ENCODE results near the gene C3orf18.

The C3orf18 gene

DNA sequence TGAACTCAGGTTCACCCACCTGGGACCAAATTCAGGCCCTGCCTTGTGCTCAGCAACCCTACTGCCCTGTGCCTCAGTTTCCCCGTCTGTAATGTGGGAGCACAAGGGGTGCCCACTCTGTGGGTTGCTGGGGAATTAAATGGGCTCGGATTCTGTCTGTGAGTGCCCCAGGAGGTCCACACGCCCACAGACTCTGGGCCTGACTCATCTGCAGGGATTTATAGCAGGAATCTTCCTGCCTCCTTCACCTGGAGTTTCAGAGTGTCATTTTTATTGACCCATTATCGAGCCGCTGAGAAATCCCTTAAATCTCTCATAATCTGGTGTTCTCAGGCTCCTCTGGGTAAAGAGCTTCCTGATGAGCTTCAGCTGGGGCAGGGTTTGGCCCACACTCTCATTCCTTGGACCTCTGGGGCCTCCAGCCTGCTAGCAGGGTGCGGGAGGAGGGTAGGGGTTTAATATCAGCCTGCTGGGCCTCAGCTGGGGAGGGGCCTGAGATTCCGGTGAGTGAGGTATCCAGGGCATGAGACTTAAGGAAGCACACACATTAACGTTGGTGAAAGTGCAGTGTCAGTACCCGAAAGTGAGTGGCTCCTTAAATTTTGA is 16.4 kb downstream of the C3orf18 start:
- DNase-seq, result no peak

DNA sequence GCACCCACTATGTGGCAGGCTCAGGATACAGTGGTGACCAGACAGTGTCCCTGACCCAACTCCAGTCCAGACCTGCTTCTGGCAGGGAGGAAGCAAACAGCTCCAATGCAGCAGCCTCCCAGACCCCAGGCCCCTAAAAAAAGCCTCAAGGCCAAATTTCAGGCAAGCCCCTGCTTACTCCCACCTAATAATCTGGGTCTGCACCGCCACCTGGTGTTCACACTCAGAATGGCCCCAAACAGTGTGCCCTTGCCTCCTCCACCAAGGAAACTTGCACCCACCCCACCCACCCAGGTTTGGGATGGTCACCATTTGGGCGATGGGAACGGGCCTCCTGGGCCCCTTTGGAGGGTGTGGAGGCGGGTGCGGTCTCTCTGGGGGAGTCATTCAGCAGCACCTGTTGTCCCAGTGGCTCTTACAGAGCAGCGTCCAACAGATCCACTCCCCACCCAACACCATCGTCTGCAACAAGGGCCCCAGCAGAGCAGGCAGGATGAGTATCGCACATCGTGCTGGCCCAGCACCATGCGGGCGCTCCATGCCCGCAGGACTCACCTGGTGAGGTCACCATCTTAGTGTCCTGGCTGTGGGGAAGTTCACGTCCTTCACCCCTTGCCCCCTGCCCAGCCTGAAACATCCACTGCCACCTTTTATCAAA is 17.3 kb downstream of the C3orf18 start:
- DNase-seq, result peak in 35 of 51 donors; percentile 1 to 51 (median 15)

DNA sequence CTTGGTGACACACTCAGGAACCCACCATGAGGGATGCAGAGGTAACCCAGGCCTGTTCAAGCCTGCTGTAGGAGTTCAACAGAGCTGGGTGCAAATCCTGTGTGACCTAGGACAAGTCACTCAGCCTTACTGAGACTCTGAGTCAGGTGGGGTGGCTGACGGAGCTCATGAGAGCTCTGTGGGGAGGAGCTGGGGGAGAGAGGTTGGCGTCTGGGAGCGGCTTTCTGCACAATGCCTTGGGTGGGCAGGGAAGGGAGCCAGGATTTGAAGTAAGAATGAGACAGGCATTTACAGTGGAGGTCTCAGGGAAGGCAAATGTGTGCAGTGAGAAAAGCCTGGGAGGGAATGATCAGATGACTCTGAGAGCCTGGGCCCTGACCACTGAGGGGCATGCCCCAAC is 18.3 kb downstream of the C3orf18 start:
- peak in 2 of 51 donors; percentile 16 to 30 for DNase-seq

DNA sequence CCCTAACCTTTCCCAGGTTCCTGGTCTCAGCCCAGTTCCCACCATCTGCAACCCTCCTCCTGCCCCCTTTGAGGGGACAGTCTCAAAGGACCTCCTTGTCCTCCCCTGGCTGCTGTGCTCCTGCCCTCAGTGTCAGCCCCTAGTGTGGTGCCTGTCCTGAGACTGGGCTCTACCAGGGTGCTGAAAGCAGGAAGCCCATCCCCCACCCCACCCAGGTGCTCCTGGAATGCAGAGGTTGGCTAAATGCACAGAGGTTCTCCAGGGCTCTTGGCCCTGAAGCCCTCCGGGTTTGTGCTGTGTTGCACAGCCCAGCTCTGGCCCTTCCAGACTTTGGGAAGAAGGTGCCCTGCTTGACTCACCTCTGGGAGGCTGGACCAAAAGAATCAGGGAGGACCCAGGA is 21.8 kb downstream of the C3orf18 start:
- DNase-seq, result no peak

DNA sequence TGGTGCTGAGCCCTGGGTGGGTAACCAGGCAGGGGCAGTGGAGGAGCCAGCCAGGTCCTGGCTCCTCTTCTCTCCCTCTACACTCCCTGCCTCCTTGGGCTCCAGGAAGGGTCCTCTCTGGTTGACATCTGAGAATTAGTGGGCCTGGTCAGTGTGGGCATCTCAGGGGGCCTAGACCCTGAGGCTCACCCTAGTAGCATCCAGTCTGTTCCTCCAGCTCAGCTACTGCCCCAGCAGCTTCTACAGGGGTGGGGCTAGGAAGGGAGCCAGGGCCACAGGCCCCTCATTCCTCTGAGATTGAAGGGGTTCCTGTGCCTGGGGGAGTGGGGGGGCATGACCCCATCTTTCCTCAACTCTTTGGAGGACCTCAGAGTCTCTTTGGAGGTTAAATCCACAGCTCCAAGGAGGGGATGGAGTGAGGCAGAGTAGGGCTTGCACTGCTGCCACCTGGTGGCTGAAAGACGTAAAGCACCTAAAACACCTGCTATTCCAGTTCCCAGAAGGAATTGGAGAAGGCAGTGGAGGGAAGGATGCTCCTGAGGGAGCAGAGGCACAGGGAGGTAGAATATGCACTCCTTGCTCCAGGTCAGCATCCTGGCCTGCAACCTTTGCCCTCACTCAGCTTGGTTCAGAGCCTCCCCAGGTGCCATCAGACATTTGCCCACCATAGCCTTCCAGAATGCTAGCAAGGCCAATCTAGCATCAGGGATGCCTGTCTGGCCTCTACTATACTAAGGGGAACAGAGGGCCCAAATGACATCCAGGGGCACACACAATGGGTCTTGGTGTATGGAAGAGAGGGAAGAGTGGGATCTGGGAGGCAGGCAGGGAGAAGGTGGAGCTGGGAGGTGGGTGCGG is 25.1 kb downstream of the C3orf18 start:
- DNase-seq, result peak in 45 of 51 donors; percentile 4 to 77 (median 37)

DNA sequence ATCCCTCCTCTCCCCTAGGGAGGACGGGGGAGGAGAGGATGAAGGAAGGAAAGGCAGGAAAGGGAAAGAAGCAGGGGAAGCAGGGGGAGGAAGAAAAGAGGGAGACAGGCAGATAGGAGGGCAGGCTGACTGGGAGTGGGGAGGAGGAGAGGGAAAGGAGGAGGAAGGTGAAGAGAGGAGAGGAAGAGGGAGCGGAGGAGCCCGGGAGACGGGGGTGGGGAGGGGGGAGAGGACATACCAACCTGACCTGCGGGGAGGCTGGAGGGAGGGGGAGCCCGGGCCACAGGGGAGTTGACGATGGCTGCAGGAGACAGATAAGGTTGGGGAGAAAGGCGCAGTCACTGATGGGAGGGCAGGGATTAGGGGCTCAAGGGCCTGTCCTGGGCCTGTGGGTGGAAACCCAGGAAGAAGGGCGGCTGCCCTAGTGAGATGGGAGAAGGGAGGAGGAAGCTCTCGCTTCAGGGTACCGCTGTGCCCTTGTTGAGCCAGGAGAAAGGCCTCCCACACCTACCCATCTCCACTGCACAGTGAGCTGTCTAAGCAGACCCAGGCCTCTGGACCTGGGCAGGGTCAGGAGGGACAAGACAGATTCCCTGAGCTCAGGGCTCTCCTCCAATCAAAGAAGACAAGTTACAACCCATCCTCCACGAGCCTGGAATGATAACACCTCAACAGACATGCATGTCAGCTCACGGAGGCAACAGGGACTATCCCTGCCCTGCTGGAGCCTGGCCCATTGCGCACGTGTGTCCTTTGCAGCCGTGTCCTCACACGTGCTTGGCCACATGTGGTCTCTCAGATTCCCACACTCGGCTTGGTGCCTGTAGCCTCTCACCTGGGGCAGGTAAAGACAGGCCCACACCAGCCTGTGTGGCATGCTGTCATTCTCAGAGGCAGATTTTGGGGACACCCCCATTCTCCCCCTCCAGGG is 27.9 kb downstream of the C3orf18 start:
- DNase-seq, result no peak

DNA sequence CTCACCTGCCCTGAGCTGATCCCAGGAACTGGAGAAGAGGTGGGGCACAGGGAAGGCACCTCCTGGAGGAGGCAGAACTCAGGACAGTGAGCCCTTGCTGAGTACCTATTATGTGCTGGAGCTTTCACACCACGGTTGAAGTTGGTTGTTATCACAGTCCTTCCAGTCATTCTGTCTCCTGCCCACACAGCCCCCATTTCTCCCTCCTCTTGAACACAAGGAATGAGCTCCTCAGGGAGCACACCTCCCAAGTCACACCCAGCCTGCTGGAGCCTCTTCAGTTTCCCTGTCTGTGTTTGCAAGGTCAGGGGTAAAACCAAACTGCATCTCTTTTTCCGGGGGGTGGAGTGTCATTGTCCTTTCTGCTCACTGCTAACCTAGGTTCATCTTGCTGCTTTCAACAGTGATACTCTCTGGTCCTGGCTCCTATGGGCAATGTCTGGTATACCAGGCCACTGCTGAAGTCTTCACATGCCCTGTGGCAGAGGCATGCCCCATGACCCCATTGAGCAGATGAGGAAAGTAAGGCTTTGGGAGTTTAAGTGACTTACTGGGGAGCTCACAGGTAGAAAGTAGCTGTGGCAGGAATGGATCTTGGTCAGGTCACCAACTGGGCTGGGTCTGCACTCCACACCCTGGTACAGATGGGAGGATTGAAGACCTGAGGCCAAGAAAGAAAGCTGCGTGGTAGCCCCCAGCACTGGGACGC is 30.0 kb downstream of the C3orf18 start:
- no peak for DNase-seq

DNA sequence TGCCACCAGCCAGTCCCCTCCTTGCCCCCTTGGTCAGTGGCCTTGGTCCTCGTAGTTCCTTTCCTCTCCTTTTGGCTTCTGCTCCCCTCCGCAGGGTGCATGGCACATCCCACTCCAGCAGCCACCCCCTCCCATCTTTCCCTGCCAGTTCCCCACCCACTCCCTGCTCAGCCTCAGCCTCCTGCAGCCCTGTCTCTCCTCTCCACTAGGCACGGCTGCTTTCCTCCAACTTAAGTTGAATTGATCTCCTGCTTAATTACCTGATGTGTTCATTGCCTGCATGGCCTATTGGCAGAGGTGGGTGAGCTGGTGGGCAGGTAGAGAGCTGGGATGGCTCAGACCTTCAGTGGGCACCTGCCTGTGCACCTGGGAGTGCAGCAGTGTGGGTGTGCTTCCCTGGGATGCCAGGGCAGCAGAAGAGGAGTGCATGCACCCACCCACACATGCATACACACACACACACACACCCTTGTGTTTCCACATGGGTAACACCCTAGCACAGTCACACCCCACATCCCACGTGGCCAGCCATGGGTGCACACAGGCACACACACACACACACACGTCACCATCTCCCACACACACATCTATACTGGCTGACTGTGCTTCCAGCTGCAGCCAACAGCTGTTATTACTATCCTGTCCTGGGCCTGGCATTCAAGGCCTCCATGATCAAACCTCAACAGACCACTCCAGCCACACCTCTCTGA is 30.9 kb downstream of the C3orf18 start:
- DNase-seq, result peak in 6 of 51 donors; percentile 10 to 51 (median 27)

DNA sequence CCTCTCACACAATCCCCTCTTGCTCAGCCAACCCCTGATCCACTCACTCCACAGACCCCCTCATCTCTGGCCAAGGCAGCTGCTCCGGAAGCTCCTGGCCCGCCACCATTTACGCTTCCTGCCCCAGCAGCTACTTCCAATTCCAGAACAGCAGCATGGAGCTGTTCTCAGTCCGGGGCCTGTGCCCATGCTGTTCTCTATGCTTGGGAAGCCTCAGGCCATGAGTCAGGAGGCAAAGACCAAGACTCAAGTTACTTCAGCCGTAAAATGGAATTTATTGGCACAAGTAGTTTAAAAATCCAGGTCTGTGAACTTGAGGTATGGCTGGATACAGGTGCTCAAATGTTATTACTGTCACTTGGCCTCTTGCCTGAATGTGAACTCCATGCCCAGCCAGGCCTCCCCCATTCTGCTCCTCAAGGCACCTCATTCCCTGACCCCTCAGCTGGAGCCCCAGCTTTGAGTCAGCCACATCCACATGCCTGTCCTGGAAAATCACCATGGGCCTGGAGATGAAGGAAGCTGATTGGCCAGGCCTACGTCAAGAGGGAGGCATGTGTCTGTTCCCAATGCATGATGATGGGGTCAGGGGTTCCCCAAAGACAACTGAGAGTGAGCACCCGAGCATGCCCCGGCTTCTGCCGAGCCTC is 32.7 kb downstream of the C3orf18 start:
- no peak for DNase-seq

DNA sequence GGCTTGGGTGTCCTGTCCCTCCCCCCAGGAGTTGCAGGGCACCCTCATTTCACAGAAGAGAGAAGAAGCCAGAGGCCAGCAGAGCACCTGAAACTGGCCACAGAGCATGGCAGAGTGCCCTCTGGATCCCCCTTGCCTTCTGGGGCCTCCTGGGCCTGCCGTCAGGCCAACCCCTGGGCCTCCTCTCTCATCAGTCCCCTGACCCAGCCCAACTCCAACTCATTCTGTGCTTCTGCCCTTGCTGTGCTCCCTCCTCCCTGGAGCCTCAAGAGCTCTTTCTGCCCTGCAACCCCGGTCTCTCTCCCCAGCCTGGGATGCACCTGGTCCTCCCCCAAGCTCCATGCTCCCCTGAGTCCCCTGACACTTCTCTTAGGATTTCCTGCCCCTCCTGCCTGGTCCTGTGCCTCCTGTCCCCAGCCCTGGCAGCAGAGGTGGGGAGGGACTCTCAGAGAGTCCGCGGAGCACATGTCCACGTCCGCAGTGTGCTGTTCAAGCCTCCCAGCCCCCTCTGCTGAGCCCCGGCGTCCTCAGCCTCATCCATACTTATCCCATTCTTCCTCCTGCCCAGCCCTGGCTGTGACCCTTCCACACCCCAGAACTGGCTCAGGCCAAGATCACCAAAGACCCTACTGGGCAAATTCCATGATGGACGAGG is 33.6 kb downstream of the C3orf18 start:
- no peak for DNase-seq

DNA sequence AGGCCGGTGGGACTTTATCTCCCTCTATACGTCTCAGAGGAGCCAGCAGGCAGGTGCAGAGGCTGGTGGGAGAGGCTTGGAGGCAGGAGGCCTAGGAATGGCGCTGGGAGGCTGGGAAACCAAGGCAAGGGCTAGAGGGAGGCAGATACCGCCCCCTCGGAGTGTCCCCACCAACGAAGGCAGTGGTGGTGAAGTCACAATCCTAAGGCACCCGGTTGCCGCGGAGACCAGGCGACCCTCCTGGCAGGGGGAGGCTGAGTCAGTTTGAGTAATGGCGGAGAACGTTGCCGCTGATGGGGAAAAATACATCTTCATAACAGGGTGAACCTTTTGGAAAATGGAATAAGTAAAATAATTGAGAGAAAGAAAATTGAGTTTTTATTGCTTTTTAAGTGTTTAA is 34.2 kb downstream of the C3orf18 start:
- DNase-seq, result peak in 1 of 51 donors; percentile 46

DNA sequence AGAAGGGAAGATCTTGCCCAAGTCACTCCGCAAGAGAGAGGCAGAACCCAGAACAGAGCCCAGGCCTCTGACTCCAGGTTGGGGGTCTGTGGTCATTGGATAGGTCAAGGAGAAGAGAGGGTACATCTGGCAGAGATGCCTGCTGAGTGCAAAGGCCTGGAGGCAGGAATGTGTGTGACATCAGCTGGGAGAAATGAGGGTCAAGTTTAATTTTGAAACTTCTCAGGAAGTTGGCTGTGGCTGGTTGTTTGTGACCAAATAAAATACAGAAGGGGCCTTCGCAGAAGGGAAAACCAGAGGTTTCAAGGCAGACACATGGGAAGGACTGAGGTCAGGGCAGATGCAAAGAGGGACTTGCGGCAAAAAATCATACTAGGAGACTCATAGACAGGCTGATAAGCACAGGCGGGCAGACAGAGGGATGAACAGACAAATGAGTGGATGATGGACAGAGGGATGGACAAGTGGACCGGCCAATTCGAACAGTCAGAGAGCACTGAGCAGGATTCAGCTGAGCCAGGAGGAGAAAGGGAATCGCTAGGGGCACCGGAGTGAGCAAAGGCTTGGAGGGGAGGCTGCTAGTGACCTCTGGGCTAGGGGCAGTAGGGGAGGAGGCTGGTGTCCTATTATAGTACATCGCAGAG is 35.4 kb downstream of the C3orf18 start:
- DNase-seq, result no peak

DNA sequence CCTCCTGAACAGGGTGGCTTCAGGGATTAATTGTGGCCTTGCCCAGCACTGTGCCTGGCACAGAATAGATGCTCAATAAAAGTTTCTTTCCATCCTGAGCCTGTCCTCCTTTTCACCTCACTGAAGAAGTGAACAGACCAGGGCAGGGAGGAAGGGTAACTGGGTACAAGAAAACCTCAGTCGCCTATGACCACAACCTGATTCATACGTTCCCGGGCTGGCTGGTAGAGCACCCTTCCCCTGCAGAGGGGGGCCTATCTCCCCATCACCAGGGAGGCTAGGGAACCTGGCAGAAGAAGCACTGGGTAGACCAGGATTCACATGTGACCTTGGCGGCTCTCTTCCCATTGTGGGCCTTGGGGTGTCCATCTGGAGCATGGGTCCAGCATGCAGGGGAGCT is 36.3 kb downstream of the C3orf18 start:
- no peak for DNase-seq

DNA sequence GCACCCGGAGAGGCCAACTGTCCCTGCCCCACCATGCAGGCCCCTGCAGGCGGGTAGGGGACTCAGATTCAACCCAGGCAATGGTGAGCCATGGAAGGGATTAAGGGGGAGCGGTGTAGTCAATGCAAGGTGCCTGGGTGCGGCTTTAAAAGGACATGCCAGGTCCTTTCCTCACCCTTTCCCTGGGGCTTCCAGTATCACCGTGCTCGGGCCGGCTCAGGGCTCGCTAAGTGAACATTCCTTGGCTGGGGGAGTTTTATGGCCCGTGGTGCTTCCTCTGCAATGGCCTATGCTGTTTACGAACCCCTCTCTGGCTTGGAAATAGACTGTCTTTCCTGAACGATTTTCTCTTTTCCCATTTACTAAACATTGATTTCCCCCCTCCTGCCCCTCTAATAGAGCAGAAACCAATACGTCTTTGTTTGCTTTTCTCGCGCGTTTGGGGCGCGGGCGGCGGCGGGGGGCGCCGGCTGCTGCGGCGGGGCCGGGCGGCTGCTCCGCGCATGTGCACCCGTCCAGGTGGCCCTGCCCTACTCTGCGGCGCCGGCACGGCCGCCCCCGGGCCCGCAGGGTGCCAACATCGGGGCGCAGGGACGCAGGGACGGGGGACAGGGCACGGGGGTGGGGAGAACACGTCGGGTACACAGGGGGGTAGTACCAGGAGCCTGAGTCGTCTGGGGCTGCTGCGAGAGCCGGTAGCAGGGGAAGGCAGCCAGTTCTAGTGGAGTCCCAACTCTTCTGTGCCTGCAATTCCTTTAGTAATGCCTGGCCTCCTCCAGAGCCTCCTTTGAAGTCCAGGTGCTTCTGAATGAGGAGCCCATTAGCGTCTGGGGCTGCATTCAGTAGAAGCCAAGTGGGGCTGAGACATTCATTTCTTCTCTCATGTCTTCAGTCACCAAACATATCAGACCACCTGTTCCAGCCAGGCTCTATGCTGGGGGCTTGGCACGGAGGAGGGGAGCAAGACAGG is 37.3 kb downstream of the C3orf18 start:
- DNase-seq, result peak in 1 of 51 donors; percentile 15

DNA sequence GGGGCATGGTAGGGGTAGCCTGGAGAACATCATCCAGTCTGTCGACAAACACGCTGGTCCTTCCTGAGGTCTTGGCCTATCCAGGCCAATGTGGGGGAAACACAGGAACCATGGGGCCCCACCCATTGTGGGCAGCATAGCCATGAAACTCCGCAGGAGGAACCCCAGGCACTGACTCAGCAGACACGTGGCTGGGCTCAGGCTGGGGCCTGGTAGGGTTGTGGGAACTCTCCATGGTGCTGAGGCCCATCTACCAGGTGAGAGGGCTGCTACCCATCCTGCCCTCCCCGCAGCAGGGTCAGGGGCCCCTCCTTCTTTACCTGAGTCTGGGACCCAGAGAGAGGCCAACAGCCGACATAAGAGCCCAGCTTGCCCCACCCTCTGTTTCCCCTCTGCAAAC is 41.6 kb downstream of the C3orf18 start:
- DNase-seq, result peak in 2 of 51 donors; percentile 5 to 16

DNA sequence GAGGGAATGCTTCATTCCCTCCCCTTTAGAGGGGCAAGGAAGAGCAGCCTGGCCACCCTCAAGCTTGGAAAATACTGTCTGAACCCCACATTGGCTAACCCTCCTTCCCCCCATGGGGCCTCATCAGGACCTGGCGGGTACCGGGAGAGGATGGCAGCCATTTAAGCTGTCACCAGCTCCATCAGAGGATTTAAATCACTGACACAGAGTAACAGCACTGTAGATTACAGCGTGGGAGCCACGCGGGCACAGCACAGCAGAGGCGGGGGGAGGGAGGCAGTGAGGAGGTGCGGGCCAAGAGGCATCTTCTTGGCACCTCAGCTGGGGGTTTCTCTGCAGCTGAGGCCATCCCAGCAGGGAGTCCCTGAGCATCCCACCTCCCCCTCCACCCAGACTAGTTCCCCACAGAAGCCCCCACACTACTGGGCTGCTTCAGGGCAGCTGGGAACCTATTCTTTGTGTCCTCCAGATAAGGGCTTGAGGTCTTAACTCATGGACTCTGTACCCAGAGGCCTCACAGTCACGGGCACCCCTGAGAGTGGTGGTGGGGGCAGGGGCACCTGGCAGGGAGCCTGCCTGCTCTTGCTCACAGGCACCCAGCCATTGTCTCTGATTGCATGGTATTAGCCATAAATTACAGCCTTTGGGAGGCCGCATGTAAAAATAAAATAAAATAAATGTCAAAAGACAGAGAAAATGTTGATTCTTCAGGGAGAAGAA is 42.2 kb downstream of the C3orf18 start:
- peak in 1 of 51 donors; percentile 59 for DNase-seq

All from hypothalamus (tissue), 51 donors.